Immature natural killer cell (primary cell): ENCODE data around the gene FAM227B. TPM values are rescaled to one million over a fixed set of nuclear protein-coding genes. Genes with fewer than 3 reads are reported as not detected.
"Not testable (repeated sequence)": the region's sequence is repeated elsewhere in the genome, so short reads cannot be mapped to it uniquely, and the experiment has no call there.

Source experiments
- DNase-seq, 3 donors: peaks; one replicate each; pipeline ENCODE4 v3.0.0; 2022; ENCODE audit warnings: mixed read lengths in 1 of 3
- H3K27ac Mint-ChIP-seq, 6 donors: one replicate each; pipeline ENCODE4 v1.8.0; 2020; ENCODE audit warnings: mixed read lengths in 6 of 6, mild to moderate bottlenecking in 5 of 6, inconsistent platforms in 4 of 6, moderate library complexity in 3 of 6
- H3K27me3 Mint-ChIP-seq, 3 donors: one replicate each; pipeline ENCODE4 v1.8.0; 2020 to 2021; ENCODE audit warnings: low read depth in 3 of 3, mild to moderate bottlenecking in 3 of 3, mixed read lengths in 3 of 3, moderate library complexity in 3 of 3, inconsistent platforms in 1 of 3
- H3K36me3 Mint-ChIP-seq, 3 donors: one replicate each; pipeline ENCODE4 v1.8.0; 2020; ENCODE audit warnings: mixed read lengths in 3 of 3, inconsistent platforms in 2 of 3, mild to moderate bottlenecking in 2 of 3
- H3K4me1 Mint-ChIP-seq, 2 donors: one replicate each; pipeline ENCODE4 v1.8.0; 2020; ENCODE audit warnings: inconsistent platforms in 2 of 2, mild to moderate bottlenecking in 2 of 2, mixed read lengths in 2 of 2, moderate library complexity in 1 of 2
- H3K4me3 Mint-ChIP-seq, 5 donors: one replicate each; pipeline ENCODE4 v1.8.0; 2020; ENCODE audit warnings: mild to moderate bottlenecking in 5 of 5, mixed read lengths in 5 of 5, inconsistent platforms in 3 of 5, moderate library complexity in 3 of 5
- H3K9me3 Mint-ChIP-seq, 6 donors: one replicate each; pipeline ENCODE4 v1.8.0; 2020; ENCODE audit warnings: mild to moderate bottlenecking in 6 of 6, mixed read lengths in 6 of 6, inconsistent platforms in 4 of 6, moderate library complexity in 3 of 6
- polyA plus RNA-seq, 3 donors: library from polyadenylated mRNA; unstranded; fragments of 300-500 nt; fragmentation: Illumina TruSeq; gene quantifications; one replicate each; pipeline ENCODE4 v1.2.3, GENCODE V29; 2021

Gene FAM227B
- polyA plus RNA-seq, 3 donors from 2014 or later, result 8.3 to 16.5 (median 10.2) TPM

DNA sequence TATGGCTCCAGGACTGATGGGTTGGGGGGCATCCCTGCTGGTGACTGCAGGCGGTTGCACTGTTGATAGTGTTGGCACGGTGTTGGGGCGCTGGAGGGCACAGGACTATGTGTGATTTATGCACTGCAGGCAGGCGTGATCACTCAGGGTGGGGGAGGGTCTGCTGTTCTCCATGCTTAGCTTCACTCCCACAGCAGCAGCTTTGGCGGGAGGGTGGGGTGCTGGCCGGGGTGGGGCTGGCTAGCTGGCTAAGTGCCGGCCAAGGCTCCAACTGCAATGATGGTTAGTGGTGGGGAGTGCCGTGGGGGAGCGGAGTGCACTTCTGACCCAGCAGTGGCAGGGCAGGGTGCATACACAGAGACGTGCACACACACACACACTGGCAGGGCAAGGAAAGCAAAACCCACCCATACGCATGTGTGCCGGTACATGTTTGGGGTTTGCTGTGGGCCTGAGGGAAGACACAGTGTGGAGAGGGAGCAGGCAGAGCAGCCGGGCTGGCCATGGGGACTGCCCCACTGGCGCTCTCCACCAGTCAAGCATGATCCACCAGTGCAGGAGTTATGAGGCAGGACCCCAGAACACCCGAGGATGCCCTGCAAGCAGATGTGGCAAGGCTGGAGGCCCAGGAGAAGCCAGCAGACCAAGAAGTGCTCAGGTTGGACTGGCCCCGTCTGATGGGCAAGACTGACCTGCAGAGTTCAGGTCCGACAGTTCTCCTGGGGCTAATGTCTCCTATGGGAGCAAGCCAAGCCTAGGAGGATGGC is 214.1 kb downstream of the FAM227B start:
- H3K9me3 Mint-ChIP-seq, result peaks cover 0 to 17% (median 0%) of the 10 kb centered on the region in 6 donors
- DNase-seq, result no peak
- no peaks in the 10 kb centered on the region for H3K36me3 Mint-ChIP-seq
- H3K27ac Mint-ChIP-seq, result no peak overlapping the region
- peaks cover 0 to 7% (median 7%) of the 10 kb centered on the region in 3 donors for H3K27me3 Mint-ChIP-seq
- no peak overlapping the region for H3K4me3 Mint-ChIP-seq
- no peaks in the 10 kb centered on the region for H3K4me1 Mint-ChIP-seq

DNA sequence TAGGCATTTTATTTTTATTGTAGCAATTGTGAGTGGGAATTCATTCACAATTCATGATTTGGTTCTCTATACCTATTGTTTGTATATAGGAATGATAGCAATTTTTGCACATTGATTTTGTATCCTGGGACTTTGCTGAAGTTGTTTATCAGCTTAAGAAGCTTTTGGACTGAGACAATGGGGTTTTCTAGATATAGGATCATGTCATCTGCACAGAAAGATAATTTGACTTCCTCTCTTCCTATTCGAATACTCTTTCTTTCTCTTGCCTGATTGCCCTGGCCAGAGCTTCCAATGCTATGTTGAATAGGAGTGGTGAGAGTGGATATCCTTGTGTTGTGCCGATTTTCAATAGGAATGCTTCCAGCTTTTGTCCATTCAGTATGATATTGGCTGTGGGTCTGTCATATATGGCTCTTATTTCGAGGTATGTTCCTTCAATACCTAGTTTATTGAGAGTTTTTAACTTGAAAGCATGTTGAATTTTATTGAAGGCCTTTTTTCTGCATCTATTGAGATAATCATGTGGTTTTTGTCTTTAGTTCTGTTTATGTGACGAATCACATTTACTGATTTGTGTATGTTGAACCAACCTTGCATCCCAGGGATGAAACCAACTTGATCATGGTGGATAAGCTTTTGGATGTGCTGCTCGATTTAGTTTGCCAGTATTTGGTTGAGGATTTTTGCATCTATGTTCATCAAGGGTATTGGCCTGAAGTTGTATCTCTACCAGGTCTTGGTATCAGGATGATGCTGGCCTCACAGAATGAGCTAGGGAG is 217.9 kb downstream of the FAM227B start:
- H3K27ac Mint-ChIP-seq, DNase-seq, H3K27me3 Mint-ChIP-seq, H3K36me3 Mint-ChIP-seq, H3K4me3 Mint-ChIP-seq, H3K4me1 Mint-ChIP-seq: not testable (repeated sequence)
- H3K9me3 Mint-ChIP-seq, result peaks cover 0 to 19% (median under 1%) of the 10 kb centered on the region in 6 donors

GRCh38 chr15:49387471-49387870 is 233.1 kb downstream of the FAM227B start:
- no peak for DNase-seq
- Mint-ChIP-seq H3K9me3 (peaks cover 0 to 2% (median 0%) of the 10 kb centered on the region in 6 donors), H3K36me3 (peaks cover 0 to 11% (median 0%) of the 10 kb centered on the region in 3 donors), H3K4me3 (no peak overlapping the region), H3K4me1 (no peaks in the 10 kb centered on the region), H3K27me3 (peaks cover 1 to 2% (median 2%) of the 10 kb centered on the region in 3 donors), H3K27ac (no peak overlapping the region)

DNA sequence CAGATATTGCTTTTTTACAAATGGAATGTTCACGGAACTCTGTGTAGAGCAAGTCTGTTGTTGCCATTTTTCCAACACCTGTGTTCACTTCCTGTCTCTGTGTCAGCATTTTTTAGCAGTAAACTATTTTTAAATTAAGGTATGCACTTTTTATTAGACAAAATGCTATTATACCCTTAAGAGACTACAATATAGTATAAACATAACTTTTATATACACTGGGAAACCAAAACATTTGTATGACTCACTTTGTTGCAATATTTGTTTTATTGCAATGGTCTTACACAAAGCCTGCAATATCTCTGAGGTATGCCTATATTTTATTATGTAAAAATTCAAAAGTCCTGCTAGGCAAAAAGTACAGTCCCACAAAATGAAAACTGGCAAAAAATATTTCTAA is 237.4 kb downstream of the FAM227B start:
- Mint-ChIP-seq H3K36me3 (peaks cover 0 to 8% (median 0%) of the 10 kb centered on the region in 3 donors), H3K4me3 (no peak overlapping the region), H3K9me3 (no peaks in the 10 kb centered on the region), H3K27me3 (peaks cover 0 to 1% (median 0%) of the 10 kb centered on the region in 3 donors), H3K4me1 (no peaks in the 10 kb centered on the region), H3K27ac (no peak overlapping the region)
- no peak for DNase-seq

DNA sequence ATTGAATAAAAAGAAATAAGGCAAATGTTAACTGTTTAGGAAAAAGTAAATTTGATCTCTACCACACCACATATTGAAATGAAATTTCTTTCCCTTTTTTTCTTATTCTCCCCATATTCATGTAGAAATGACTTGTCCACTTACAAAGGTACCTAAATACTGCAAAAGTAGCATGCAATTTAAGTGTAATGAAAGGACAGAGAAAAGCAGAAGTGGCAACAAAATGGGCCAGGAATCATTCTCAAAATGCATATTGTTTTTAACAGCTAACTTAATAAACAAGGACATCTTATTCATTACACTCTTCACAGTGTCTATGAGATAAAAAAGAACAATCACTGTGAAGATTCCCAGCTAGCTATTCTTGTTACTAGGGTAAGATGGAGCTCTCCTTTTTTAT is 238.2 kb downstream of the FAM227B start:
- Mint-ChIP-seq H3K4me3 (no peak overlapping the region), H3K9me3 (no peaks in the 10 kb centered on the region), H3K27me3 (no peaks in the 10 kb centered on the region), H3K4me1 (no peaks in the 10 kb centered on the region), H3K27ac (no peak overlapping the region), H3K36me3 (peaks cover 0 to 6% (median 0%) of the 10 kb centered on the region in 3 donors)
- no peak for DNase-seq

DNA sequence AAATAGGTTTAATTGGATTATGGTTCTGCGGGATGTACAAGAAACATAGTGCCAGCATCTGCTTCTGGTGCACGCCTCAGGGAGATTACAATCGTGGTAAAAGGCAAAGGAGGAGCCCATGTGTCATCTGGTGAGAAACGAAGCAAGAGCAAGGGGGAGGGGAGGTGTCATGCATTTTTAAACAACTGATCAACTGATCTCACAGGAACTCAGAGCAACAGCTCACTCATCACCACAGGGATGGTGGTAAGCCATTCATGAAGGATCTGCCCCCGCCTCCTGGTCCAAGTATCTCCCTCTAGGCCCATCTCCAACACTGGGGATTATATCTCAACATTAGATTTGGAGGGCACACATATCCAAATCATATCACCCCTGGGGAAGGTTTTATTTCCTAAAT is 239.7 kb downstream of the FAM227B start:
- Mint-ChIP-seq H3K36me3 (peaks cover 0 to 3% (median 0%) of the 10 kb centered on the region in 3 donors), H3K27me3 (no peaks in the 10 kb centered on the region), H3K9me3 (no peaks in the 10 kb centered on the region), H3K4me3 (no peak overlapping the region), H3K4me1 (no peaks in the 10 kb centered on the region), H3K27ac (no peak overlapping the region)
- DNase-seq, result no peak

- Mint-ChIP-seq H3K4me1 (no peaks in the 10 kb centered on the region), H3K9me3 (no peaks in the 10 kb centered on the region), H3K27ac (no peak overlapping the region), H3K27me3 (no peaks in the 10 kb centered on the region), H3K4me3 (no peak overlapping the region), H3K36me3 (peaks cover 0 to 2% (median 0%) of the 10 kb centered on the region in 3 donors)
- no peak for DNase-seq
Observed at GRCh38 chr15:49379996-49380395, 240.6 kb downstream of the FAM227B start.

DNA sequence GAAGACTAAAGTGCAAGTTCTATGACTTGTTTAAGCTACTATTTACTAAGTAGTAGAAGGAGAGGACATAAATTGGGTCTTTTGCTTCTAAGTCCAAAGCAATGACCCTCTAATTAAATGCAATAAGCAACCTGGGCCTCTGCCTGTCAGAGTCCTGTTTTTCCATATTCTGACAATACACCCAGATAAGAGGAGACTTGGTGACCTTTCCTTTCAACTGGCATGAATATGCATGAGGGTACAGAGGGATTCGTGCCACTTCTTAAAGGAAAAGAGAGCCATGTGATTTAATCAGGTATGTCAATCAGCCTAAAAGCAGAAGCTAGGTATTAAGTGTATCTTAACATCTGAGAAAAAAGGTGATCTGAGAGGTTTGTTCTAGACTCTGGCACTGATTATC is 248.3 kb downstream of the FAM227B start:
- Mint-ChIP-seq H3K4me3 (no peak overlapping the region), H3K36me3 (no peaks in the 10 kb centered on the region), H3K4me1 (no peaks in the 10 kb centered on the region), H3K9me3 (peaks cover 0 to 3% (median 0%) of the 10 kb centered on the region in 6 donors), H3K27me3 (peaks cover 0 to 2% (median 1%) of the 10 kb centered on the region in 3 donors), H3K27ac (no peak overlapping the region)
- no peak for DNase-seq

- Mint-ChIP-seq H3K4me3 (no peak overlapping the region), H3K4me1 (no peaks in the 10 kb centered on the region), H3K9me3 (peaks cover 0 to 4% (median 0%) of the 10 kb centered on the region in 6 donors), H3K27ac (no peak overlapping the region), H3K27me3 (peaks cover 0 to 2% (median 1%) of the 10 kb centered on the region in 3 donors), H3K36me3 (peaks cover 0 to 6% (median 3%) of the 10 kb centered on the region in 3 donors)
- no peak for DNase-seq
Observed at GRCh38 chr15:49370782-49371181, 249.8 kb downstream of the FAM227B start.

DNA sequence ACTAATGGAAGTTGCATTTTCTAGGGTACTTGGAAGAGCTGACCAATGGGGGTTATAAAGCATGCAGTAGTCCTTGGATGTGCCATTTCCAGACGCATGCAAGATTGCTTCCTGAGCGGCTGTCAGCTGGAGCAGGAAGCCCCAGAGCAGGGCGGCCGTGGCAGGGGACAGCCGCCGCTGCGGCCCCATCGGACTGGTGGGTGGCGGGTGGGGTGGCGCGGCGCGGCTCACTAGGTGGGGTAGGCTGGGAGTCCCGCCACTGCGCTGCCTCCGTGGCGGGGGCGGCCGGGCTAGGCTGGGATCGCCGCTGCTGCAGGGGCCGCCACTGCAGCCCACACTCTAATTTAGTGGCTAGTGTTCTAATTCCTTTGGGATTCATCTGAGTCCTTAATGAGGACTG is 254.1 kb downstream of the FAM227B start:
- no peak overlapping the region for H3K27ac Mint-ChIP-seq
- H3K9me3 Mint-ChIP-seq, result peaks cover 0 to 10% (median 0%) of the 10 kb centered on the region in 6 donors
- H3K4me3 Mint-ChIP-seq, result no peak overlapping the region
- H3K36me3 Mint-ChIP-seq, result peaks cover 3 to 8% (median 3%) of the 10 kb centered on the region in 3 donors
- no peak for DNase-seq
- H3K4me1 Mint-ChIP-seq, result no peaks in the 10 kb centered on the region
- peaks cover 0 to 3% (median 1%) of the 10 kb centered on the region in 3 donors for H3K27me3 Mint-ChIP-seq

DNA sequence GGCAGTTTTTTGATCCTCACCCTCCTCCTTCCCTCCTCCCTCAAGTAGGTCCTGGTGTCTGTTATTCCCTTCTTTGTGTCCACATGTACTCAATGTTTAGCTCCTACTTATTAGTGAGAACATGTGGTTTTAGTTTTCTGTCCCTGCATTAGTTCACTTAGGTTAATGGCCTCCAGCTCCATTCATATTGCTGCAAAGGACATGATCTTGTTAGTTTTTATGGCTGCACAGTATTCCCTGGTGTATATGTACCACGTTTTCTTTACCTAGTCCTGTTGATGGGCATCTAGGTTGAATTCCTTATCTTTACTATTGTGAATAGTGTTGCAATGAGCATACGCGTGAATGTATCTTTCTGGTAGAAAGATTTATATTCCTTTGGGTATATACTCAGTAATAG is 259.2 kb downstream of the FAM227B start:
- peaks cover 0 to 3% (median 0%) of the 10 kb centered on the region in 3 donors for H3K27me3 Mint-ChIP-seq
- H3K27ac Mint-ChIP-seq, result no peak overlapping the region
- peaks cover 3 to 10% (median 3%) of the 10 kb centered on the region in 3 donors for H3K36me3 Mint-ChIP-seq
- no peak overlapping the region for H3K4me3 Mint-ChIP-seq
- H3K9me3 Mint-ChIP-seq, result peaks cover 0 to 9% (median 2%) of the 10 kb centered on the region in 6 donors
- H3K4me1 Mint-ChIP-seq, result no peaks in the 10 kb centered on the region
- DNase-seq, result no peak

- not testable (repeated sequence) for DNase-seq, H3K27ac Mint-ChIP-seq, H3K4me3 Mint-ChIP-seq, H3K9me3 Mint-ChIP-seq, H3K4me1 Mint-ChIP-seq, H3K27me3 Mint-ChIP-seq, H3K36me3 Mint-ChIP-seq
Observed at GRCh38 chr15:49354439-49354838, 266.2 kb downstream of the FAM227B start.

DNA sequence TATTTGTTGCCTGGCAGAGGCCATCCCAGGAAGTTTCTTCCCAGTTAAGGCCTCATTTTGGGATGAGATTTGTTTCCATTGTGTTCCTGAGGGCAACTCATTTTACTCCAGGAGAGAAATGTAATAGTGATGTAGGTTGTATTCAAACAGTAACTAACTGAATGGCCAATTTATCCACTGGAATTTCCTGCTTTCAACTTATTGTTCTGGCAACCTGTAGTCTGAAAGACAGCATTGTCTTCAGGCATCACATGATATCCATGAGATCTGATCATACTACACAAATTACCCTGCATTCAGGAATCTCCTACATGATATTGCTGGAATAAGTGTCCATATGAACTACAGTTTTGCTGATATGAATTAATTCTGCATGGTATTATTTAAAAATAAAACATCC is 277.1 kb downstream of the FAM227B start:
- Mint-ChIP-seq H3K27ac (no peak overlapping the region), H3K36me3 (peaks cover 20 to 51% (median 34%) of the 10 kb centered on the region in 3 donors), H3K4me3 (no peak overlapping the region), H3K9me3 (no peaks in the 10 kb centered on the region), H3K27me3 (no peaks in the 10 kb centered on the region), H3K4me1 (no peaks in the 10 kb centered on the region)
- no peak for DNase-seq

GRCh38 chr15:49339656-49340055 is 281.0 kb downstream of the FAM227B start:
- peaks cover 18 to 34% (median 31%) of the 10 kb centered on the region in 3 donors for H3K36me3 Mint-ChIP-seq
- no peak for DNase-seq
- no peaks in the 10 kb centered on the region for H3K27me3 Mint-ChIP-seq
- no peak overlapping the region for H3K4me3 Mint-ChIP-seq
- no peaks in the 10 kb centered on the region for H3K4me1 Mint-ChIP-seq
- H3K9me3 Mint-ChIP-seq, result no peaks in the 10 kb centered on the region
- no peak overlapping the region for H3K27ac Mint-ChIP-seq
